HT-29 (cell line): ENCODE results near the gene RAB17. TPM values are rescaled to one million over a fixed set of nuclear protein-coding genes. Genes with fewer than 3 reads are reported as not detected.

ENCODE experiments used
- DNase-seq: peaks from one replicate; pipeline ENCODE4 v3.0.0-alpha.2; 2015; ENCODE audit warnings: low spot score
- small RNA-seq: library from RNA; depleted of rRNA; stranded (forward); fragments of <200 nt; gene quantifications from one replicate; pipeline ENCODE3, GENCODE V24; 2014
- total RNA-seq: library from RNA; depleted of rRNA; stranded (reverse); fragments of >200 nt; shearing (Covaris generic); gene quantifications from 2 replicates; pipeline ENCODE4 v1.2.3, GENCODE V29; 2014; rRNA removed

Gene RAB17
- total RNA-seq, 1 experiment from 2014 or later, result 65.1 TPM

DNA sequence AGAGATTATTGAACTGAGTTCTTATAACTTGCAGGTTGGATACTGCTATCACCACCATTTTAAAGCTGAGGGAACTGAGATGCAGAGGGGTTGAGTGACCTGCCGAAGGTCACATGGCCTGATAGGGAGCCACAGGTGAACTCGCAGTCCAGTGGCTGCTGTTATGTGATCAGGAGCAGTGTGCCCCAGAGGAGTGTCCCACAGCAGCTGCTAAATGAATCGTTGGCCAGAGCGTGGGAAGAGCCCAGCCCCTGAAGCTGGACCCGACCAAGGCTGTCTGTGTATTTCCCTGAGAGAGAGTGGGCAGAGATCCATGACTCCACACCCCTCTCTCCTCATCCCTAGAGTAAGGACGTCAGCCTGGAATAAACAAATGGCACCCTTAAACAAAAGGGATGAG, 50.9 kb downstream of the RAB17 start:
- no peak for DNase-seq

DNA sequence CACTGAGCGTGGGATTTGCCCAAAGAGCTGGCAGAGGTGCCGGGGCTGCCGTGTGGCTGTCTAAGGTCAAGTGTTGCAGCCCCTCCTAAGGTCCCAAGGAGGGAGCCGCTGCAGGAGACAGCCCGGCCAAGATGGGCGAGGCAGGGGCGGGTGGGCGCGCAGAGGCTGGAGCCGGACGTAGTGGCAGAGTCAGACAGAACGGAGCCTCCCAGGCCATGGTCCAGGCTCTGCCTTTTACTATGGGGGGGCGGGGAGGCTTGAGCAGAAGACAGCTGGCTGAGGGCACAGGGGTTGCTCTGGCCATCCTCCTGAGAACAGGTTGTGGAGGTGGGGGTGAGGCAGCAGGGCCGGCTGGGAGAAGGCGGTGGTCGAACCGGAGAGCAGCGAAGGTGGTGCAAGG, 51.6 kb downstream of the RAB17 start:
- DNase-seq, result no peak

DNA sequence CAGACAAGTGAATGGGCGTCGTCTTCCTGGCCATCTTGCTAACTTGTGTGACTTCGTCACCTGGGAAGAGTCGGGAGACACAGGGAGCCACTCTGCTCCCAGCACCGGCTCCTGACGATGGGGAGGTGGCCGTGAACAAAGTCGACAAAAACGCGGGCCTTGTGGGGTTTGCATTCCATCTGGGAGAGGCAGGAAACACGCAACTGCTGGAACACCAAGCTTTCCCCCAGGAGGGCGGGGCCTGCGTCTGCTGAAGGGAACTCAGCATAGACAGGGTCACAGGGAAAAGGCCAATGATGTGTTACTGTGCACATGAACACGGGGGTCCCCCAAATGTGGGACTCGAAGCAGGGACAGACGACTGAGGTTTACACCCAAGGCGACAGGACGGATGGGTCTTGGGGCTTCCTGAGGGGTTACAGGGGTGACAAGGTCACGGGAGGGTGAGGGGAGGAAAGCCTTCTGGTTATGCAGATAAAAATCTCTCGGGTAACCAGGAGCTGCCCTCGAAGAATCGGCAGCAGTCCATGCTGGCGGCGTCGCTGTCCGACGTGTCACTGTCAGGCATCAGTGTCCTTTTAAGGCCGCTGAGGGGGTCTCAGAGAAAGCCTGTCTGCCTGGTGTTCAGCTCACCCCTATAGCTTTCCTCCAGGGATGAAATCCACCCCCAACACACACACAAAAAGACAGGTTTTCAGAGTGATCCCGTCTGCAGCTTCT, 52.4 kb downstream of the RAB17 start:
- DNase-seq, result no peak

DNA sequence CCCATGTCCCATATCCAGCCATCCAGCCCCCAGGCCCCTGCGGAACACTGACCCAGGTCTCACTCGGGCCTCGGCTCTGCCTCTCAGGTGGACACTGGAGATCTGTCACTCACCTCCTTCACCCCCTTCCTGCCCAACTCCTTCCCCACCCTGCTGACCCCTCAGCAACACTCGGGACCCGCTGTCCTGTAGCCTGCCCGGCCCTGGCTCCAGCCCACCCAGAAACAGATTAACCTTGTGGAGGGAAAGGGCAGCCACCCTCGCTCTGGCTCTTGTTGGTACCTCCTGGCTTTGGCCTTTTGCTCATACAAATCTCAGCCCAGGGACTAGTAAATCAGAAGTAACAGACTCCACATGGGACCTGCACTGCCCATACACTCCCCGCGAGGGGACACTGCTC, 53.9 kb downstream of the RAB17 start:
- DNase-seq, result no peak

DNA sequence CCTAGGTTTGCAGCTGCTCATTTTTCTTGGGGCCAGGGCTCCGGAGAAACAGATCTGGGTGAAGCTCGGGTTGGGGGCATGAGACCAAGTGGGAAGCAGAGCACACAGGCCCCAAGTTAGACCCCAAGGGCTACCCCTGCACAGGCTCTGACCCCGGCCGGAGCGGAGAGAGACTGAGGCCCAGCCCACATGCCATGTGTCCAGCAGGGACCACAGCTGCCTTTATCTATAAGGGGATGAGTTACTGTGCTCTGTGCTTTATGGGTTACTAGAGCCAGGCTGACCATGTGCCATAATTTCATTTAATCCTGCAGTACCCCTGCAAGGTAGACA, 54.5 kb downstream of the RAB17 start:
- no peak for DNase-seq

DNA sequence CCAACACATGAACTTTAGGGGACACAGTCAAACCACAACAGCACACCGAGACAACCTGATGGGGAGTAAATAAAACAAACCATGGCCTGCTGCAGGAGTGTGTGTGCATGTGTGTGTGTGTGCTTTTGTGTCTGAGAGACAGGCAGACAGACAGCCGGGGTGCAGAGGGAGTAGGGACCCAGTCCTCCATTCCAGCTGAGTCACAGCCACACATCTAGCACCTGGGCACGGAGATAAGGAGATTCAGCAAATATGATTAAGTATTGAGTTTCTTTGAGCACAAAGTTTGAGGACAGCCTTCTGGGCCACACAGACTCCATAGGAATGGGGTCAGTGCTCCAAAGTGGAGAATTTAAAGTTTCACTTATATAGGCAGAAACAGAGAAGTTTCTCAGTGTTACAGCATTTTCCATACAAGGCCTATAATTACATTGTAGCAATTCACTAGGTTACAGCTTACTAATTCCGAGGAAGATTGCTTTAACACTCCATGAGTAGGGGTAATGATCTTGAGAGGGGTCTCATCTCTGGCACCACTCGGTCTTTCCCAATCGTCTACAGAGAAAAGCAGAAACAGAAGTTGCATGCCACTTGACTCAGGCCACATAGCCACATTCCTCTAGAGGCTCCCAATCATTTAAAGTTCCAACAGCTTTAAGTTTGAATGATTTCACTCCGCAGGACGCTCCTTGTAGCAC, 55.0 kb downstream of the RAB17 start:
- no peak for DNase-seq

DNA sequence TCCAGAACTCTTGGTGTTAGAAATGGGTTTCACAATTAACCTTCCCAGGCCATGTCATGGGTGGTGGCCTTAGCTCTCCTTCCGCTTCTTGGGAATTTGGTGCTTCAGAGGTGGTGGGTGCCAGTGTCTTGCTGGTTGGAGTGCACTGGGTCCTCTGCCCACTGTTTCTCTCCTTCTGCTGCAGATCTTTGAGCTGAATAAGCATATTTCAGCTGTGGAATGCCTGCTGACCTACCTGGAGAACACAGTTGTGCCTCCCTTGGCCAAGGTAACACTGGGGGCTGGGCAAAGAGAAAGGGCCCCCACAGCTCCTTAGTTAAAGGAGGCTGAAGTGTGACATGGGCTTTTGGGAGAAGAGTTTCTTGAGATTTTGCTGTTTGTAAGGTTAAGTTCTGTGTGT, 56.2 kb downstream of the RAB17 start:
- DNase-seq, result no peak

DNA sequence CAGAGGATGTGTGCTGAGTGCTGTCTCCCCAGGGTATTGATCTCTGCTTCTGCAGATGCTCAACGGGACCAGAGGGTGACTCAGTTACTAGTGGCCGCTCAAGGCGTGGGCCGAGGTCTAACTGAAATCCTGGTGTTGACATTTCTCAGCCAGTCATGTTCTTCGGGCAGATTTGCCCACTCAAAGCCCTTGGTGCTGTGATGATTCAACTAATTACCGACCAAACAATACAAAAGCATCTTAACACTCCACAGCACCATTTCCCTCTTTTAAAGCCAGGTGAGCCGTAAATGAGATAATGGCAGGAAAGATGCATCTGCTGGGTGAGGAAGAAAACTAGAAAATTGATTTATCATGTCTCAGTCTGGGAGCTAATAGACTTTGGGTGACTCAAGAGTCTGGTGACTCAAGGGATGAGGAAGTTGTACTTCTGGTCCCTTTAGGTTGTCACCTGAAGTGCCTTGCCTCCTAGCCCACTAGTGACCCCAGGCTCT, 56.8 kb downstream of the RAB17 start:
- DNase-seq, result no peak

DNA sequence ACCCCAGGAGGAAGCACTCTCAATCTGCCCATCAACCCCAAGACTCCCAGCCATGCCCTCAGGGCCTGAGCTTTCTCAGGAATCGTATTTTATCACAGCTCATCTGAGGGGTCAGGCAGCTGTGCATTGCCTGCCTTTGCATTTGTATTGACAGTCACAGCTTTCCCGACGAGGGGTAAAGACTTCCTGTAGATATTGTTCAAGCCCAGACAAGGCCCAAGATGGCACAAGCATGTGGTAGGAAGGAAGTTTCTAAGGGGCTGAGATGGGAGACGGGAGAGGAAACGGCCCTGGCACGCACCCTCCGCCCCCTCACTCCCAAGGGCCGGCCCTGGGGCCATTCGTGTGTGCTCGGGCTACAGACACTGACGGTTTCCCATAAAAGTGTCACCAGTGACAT, 58.4 kb downstream of the RAB17 start:
- DNase-seq, result no peak

DNA sequence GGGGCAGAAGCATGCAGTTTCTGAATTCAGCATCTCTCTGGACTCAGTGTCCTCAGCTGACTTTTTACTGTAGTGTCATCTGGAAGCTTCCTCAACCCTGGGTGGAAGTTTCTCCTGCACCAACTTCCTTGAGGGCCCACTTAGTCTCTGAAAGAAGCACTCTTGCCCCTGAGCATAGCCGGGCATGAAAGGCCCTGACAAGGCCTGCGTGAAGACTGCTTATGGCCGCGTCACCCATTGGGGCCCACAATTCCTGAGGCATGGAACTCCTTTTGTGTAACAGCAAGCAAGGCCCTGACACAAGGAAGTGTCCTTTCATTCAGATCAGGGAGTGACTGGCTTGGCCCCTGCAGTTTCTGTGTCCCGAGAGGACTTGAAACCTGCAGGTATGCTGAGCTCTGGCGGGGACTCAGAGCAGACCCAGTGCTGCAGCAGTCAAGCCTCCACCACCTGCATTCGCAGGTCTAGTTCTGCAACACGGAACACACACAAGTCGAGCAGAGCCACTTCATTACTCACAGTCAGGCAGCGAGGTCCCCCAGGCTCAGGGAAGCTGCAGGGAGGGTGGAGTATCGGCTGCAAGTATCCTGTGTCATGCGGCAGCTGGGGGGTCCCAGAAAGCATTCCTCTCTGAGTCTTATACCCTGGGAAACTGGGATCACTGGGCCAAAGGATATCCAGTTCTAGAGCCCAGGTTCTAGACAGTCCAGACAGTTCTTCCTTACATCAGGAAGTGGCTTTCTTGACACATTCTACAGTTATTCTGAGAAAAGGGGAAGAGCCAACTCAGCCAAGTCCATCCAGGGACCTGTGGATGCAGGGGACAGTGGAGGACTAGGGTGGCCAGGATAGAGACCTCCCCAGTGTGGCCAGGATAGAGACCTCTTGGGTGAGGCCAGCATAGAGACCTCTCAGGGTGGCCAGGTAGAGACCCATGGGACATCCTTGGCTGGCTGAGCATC, 59.8 kb downstream of the RAB17 start:
- DNase-seq, result no peak

DNA sequence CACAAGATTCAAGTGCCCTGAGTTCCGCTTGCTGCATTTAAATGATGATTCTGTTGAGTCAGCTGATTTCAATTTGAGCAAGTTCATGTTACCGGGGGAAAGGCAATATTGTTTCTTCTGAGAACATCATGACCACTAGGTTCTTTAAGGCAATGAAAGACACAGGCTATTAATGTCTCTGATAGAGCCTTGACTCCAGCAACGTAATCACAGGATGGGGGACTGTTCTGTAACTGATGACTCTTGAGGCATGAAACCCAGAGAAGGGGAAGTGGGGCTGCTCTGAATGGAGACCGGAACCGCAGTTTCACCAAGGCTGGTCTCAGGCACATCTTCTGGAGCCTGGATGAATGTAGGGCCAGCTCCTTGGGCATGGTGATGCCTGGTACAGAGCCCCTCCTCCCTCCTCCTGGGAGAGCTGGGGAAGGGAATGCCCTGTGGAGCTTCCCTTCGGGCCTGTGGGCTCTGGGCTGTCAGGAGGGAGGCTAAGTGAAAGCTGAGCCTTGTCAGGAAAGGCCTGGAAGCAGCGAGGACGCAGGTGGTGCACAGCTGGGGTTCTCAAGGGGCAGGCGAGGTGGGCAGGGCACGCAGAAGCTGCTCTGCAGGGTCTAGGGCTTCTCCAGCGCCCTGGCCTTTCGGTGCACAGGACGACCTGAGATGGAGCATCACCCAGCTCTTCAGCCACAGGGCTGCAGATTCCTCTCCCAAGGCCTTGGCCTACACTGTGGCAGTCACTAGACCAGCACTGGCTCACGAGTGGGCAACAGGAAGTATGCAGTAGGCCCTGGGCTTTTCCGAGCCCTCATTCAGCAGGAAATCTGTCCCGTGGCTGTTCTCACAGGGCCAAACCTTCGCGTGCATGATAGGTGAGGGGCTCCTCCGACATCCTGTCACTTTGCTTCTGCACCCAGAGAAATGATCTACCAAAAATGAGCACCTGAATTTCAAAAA, 60.8 kb downstream of the RAB17 start:
- DNase-seq, result no peak

DNA sequence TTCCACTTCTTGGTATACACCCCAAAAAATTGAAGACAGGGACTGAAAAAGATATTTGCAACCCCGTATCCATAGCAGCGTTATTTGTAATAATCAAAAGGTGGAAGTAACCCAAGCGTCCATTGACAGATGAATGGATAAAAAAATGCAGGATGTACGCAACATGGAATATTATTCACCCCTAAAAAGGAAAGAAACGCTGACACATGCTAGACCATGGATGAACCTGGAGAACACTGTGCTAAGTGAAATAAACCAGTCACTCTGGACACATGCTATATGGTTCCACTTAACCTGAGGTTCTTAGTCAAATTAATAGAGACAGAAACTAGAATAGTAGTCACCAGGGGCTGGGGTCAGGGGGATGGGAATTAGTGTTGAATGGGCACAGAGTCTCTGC, 62.8 kb downstream of the RAB17 start:
- DNase-seq, result no peak

DNA sequence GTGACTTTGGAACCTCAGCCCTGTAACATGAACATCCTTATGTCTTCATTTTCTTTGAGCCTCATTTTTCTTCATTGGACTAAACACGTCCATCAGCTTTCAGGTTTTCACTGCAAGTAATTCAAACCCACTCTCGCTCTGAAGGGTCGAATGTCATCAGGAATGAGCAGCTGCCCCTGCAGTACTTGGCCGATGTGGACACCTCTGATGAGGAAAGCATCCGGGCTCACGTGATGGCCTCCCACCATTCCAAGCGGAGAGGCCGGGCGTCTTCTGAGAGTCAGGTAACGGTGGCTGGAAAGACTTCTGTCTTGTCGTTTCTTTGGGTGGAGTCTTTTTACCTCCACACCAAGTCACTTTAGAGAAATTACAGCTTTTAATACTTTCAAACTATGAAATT, 63.3 kb downstream of the RAB17 start:
- no peak for DNase-seq

DNA sequence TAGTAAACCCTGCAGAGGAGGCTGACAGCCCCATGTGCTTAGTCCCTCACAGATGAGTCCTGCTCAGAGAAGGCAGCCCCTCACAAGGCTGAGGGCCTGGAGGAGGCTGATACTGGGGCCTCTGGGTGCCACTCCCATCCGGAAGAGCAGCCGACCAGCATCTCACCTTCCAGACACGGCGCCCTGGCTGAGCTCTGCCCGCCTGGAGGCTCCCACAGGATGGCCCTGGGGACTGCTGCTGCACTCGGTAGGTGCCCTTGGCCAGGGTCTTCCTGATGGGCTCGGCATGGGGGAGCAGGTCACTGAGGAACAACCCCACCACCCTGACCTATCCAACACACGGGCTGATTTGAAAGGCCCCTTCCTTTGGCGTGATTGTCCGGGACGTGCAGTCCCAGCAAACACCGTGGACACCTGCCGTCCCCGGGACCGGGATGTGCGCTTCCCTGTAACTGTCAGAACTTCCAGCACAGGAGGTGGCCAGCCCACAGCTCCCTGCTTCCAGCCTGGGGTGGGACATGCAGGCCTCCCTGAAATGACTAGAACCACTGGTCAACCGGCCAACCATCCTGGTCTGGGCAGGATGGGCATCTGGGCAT, 64.9 kb downstream of the RAB17 start:
- DNase-seq, result no peak

DNA sequence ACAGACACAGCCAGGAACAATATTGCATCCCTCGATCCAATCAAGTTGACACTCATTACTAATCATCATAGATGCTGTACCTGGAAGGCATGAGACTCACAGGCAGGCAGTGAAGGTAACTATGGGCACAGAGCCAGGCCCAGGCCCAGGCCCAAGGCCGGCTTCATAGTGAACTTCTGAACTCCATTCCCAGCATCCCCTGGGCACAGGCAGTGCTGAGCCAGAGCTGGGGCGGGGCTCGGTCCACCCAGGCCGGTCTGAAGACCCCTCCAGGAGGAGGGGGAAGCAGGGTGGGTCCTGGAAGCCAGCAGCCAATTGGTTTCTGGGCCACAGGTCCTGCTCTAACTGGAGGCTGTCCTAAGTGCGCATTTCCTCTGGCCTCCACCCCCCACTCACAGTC, 65.9 kb downstream of the RAB17 start:
- DNase-seq, result no peak

Small RNAs within 50 kb of the gene (small RNA-seq; reads per million reads assigned to genes)
- gene RNU6-1140P, result not detected

Other genes starting within 250 kb of the RAB17 start
- gene COL6A3, start 176.6 kb downstream of the RAB17 start, total RNA-seq, result 0.03 TPM in 1 of 2 replicates, not detected in the other
- 66.1 and 67.8 TPM in 2 replicates for gene MLPH, start 103.5 kb downstream of the RAB17 start, total RNA-seq
- gene PRLH, start 24.2 kb downstream of the RAB17 start, total RNA-seq, result not detected in 2 replicates
- 91.0 and 97.1 TPM in 2 replicates for gene LRRFIP1, start 36.9 kb upstream of the RAB17 start, total RNA-seq
- gene RBM44, start 208.0 kb upstream of the RAB17 start, total RNA-seq, result 0.08 and 0.13 TPM in 2 replicates